Stimulated activated CD4-positive, alpha-beta T cell treated with anti-CD3 and anti-CD28 coated beads, Interleukin-4, amount 100 ng/mL, for 48 hours (primary cell): ENCODE data around the gene PCBP3.
"Not testable (repeated sequence)": the region's sequence is repeated elsewhere in the genome, so short reads cannot be mapped to it uniquely, and the experiment has no call there.

Experiments used
- DNase-seq, 2 donors: peaks; one replicate each; pipeline ENCODE4 v3.0.0-alpha.2; 2020; ENCODE audit warnings: low read depth in 2 of 2

PCBP3 gene

DNA sequence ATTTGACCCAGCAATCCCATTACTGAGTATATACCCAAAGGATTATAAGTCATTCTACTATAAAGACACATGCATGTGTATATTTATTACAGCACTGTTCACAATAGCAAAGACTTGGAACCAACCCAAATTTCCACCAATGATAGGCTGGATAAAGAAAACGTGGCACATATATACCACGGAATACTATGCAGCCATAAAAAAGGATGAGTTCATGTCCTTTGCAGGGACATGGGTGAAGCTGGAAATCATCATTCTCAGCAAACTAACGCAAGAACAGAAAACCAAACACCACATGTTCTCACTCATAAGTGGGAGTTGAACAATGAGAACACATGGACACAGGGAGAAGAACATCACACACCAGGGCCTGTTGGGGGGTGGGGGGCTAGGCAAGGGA is 165.1 kb downstream of the PCBP3 start:
- DNase-seq, result not testable (repeated sequence)

DNA sequence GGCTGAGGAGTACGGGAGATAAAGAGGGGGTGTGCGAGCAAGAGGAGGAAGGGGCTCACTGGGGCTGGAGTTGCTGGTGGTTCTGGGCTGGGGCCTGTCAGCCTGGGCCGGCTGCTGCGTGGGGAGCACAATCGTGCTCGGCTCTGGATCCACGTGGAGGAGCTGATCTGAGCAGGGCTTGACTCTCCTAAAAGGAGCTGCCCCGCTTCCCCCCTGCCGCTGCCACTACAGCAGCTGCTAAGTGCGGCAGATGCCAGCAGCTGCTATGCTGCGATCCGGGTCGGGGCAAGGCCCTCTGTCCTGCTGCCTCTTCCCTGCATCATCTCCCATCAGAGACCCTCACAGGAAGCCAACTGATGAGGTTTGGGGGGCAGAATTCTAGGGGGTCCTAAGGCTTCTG is 165.9 kb downstream of the PCBP3 start:
- no peak for DNase-seq

DNA sequence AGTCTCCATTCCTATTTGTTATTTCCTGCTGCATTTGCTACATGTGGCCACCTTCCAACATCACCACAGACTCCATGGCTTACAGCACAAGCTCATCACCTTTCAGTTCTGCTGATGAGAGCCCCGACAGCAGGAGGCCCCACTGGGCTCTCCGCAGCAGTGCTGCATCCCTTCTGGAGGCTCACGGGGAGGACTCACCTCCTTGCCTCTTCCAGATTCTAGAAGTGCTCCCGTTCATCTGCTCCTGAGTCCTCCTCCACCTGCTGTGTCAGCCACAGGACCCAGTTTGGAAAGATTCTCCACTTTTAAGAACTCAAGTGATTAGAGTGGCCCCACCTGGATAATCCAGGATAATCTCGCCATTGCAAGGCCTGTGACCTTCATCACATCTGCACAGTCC is 167.6 kb downstream of the PCBP3 start:
- DNase-seq, result no peak

DNA sequence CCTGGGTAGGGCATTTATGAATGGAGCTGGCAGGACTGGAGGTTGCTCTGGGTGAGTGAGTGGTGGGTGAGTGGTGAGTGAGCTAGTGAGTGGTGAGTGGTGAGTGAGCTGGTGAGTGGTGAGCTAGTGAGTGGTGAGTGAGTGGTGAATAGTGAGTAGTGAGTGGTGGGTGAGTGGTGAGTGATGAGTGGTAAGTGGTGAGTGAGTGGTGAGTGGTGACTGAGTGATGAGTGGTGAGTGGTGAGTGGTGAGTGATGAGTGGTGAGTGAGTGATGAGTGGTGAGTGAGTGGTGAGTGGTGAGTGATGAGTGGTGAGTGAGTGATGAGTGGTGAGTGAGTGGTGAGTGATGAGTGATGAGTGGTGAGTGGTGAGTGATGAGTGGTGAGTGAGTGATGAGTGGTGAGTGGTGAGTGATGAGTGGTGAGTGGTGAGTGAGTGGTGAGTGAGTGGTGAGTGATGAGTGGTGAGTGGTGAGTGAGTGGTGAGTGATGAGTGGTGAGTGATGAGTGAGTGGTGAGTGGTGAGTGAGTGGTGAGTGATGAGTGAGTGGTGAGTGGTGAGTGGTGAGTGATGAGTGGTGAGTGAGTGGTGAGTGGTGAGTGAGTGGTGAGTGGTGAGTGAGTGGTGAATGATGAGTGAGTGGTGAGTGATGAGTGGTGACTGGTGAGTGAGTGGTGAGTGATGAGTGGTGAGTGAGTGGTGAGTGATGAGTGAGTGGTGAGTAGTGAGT is 170.8 kb downstream of the PCBP3 start:
- not testable (repeated sequence) for DNase-seq

DNA sequence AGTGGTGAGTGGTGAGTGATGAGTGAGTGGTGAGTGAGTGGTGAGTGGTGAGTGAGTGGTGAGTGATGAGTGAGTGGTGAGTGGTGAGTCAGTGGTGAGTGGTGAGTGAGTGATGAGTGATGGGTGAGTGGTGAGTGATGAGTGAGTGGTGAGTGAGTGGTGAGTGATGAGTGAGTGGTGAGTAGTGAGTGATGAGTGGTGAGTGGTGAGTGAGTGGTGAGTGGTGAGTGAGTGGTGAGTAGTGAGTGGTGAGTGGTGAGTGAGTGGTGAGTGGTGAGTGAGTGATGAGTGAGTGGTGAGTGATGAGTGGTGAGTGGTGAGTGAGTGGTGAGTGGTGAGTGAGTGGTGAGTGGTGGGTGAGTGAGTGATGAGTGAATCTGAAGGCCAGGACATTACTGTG is 172.3 kb downstream of the PCBP3 start:
- DNase-seq, result not testable (repeated sequence)

DNA sequence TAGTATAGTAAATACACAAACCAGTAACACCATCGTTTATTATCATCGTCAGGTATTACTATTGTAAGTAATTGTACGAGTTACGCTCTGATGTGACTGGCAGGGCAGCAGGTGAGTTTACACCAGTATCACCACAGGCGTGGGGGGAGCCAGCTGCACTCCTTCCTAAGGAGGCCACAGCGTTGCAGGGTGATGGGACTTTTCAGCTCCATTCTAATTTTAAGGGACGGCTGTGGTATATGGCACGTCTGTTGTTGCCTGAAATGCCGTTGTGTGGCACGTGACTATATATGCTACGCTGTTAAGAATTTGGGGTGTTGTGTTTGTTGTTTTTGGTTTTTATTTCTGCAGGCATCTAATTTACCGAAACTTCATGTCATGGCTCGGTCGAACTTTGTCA is 173.3 kb downstream of the PCBP3 start:
- DNase-seq, result no peak

DNA sequence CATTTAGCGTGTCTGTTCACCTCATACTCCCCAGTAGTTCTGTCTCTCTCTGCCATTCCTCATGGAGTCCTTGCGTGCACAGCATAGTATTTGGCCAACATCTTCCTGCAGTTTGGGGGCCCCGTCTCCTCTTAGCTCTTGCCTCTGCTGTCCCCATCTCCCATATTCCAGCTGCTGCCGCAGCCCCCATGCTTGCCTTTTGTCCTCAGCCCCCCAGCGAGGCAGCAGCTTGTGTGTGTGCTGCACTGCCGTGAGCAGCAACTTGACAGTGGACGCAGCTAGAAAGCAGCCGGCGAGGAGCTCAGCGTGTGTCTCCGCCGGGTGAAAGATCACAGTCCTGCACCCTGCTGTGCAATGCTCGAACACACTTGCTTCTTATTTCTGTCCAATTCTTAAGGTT is 173.8 kb downstream of the PCBP3 start:
- DNase-seq, result no peak

DNA sequence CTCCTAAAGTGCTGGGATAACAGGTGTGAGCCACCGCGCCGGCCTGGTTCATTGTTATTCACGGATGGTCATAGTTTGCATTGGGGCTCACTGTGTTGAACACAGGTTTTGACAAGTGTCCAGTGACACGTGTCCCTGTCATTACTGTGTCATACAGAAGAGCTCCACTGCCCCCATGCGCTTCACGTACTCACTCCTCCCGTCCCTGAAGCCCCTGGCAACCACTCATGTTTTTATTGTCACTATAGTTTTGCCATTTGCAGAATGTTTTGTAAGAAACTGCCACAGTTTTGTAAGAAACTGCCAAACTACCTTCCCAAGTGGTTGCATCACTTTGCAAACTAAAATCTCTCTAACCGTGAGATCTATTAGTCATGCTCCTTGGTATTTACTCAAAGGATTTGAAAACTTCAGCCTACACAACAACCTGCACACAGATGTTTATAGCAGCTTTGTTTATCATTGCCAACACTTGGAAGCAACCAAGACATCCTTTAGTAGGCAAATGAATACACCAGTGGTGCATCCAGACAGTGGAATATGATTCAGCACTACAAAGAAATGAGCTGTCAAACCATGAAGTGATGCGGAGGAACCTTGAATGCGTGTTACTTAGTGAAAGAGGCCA is 174.9 kb downstream of the PCBP3 start:
- DNase-seq, result no peak

DNA sequence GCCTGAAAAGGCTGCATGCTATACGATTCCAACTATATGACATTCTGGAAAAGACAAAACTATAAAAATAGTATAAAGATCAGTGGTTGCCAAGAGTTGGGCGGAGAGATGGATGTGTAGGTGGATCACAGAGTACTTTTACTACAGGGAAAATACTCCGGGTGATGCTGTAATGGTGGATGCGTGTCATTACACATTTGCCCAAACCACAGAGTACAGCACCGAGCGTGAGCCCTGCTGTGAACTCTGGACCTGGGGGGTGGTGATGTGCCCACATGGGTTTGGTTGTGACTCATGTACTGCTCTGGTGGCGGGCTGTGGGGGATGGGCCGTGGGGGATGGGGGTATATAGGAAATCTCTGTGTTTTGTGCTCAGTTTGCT is 175.4 kb downstream of the PCBP3 start:
- peak; percentile 76 to 82 for DNase-seq

DNA sequence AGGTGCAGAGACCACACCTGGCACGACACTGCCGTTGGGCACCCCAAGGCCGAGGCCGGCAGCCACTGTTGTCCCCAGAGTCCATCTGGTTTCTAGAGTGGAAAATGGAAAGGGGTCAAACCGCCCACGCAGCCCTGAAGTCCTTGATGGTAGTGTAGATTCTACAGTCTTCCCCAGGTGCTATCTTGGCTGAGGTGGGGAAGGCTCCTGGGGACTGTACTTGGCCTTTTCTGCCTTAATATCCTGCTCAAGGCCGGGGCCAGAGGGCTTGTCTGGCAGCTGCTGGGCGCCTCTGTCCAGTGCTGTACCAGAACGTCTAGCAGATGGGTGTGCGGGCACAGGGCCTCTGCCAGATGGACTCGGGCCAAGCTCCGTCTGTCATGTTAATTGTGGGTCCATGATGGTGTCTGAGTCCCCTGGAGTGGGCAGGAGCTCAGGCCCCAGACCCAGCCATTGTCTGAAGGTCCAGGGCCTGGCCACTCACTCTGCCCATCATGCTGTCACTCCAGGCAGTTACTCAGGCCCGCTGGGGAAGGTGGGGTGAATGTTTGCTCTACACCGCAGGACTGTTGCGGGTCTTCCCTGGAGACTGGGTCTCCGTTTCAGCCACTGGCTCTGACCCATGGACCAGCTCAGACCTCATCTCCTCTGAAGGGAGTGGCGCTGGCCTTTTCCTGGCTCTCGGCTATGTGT is 176.1 kb downstream of the PCBP3 start:
- DNase-seq, result no peak

DNA sequence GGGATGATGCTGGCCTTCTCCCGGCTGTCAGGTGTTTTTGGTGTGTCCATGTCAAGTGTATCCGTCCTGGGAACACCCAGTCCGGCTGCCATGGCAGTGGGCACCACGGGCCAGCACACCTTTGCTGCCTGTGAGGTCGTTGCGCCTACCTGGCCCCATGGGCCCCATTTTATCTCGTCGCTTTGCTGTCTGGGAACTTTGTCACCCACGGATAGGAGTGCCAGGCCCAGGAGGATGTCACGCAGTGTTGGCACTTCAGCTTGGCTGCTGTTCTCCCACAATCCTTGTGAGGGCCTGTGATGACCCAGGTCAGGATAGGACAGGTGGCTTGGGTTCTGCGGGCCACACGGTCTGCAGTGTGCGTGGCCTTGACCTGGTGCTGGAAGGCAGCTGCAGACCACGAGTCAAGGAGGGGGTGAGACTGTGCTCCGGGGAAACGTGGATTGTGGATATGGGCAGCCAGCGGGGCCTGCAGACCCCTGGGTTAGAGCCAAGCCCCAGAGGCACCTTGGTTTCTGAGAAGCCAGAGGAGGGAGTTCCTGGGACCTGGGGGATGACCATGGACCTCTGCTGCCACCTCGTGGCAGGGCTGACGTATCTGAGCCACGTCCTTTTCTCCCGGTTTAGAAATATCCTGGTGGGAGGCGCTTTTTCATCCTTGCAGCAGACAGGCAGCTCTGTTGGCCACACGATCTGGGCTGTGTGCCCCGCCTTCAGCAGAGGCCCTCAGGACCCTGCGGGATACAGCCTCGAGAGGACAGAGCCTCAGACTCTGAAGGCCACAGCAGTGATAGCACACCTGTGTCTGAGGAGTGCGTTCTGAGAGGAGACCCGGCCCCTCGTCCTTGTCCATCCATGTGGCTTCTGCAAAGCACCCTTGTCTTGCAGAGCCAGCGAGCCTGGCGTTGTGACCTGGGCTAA is 176.9 kb downstream of the PCBP3 start:
- peak; percentile 76 to 81 for DNase-seq

DNA sequence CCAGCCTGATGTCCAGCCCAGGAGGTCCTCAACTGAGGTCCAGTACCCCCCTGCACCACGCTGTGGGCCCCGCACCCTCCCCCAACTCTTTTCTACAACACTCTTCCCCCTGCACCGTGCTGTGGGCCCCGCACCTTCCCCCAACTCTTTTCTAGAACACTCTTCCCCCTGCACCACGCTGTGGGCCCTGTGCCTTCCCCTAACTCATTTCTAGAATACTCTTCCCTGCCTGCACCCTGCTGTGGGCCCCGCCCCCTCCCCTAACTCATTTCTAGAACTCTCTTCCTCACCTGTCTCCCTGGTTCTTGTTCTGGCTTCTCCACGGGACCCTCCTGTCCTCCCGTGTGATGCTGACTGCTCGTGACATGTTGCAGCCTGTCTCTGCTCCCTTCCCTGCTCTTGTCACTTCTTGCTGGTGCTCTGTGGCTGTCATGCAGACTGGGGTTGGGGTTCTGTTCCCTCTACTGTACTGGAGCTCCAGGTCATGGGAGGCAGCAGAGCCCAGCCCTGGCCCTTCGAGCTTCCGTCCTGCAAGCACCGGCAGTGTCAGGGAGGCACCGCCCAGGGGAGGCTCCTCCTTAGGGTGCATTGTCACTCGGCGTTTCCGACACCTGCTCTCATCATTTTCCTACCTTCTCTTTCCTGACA is 177.9 kb downstream of the PCBP3 start:
- DNase-seq, result no peak

DNA sequence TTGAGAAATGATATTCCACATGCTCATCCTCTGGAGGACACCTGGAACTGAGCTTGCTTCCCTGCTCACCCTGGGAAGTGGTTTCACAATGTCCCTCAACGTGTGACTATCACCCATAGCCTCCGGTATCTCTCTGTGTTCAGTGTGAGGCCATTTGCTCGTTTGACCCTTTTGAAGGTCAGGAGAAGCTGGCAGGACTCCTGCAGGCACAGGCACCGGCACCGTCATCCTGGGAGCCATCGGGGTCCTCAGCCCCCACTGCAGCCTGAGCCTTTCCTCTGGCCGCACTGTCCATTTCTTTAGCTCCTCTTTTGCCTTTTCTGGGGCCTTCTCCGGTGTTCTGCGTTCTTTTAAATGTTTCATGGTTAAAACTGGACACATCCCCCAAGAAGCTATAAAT is 178.5 kb downstream of the PCBP3 start:
- DNase-seq, result no peak

DNA sequence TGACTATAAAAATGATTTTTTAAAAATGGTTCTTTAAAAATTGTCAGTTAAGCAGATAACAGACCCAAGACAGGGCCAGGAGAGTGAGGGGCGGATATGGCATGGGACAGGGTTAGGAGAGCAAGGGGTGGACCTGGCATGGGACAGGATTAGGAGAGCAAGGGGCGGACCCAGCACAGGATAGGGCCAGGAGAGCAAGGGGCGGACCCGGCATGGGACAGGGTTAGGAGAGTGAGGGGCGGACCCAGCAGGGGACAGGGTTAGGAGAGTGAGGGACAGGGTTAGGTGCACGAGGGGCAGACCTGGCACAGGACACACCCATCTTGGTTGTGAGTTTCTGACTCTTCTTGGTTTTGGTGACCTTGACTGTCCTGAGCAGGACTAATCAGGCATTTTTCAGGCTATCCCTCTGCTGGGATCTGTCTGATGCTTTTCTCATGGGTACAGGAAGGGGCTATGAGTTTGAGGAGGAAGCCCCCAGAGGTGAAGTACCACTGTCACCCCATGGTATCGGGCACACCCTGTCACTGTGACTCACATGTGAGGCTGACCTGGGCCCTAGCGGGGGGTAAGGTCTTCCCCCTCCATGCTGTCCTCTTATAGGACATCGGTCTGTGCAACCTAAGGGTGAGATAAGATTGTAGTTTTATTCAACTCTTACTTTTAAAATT is 179.0 kb downstream of the PCBP3 start:
- no peak for DNase-seq

DNA sequence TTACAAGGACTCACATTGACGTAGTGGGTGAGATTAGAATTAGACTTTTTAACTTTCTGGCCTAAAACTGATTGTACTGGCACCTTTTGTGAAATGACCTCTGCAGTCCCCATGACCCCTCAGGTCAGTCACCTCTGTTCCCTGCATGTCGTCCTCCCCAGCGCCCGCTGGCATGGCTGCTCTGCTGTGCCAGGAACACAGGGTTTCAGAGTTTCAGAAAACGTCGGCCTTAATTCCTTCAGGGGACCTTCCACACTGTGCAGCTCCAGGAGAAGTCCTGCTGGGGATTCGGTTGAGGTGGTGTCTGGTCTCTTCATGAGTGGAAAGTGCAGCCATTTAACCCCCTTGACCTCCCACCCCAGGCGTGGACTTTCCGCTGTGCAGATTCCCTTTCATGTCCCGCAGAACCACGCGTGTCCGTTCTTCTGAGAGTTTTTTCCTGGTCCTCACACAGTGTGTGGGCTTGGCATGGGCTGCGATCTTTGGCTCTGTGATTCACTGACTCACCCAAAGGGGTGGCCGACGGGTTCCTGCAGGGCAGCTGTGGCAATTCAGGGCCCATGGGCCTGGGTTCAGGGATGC is 179.7 kb downstream of the PCBP3 start:
- no peak for DNase-seq

DNA sequence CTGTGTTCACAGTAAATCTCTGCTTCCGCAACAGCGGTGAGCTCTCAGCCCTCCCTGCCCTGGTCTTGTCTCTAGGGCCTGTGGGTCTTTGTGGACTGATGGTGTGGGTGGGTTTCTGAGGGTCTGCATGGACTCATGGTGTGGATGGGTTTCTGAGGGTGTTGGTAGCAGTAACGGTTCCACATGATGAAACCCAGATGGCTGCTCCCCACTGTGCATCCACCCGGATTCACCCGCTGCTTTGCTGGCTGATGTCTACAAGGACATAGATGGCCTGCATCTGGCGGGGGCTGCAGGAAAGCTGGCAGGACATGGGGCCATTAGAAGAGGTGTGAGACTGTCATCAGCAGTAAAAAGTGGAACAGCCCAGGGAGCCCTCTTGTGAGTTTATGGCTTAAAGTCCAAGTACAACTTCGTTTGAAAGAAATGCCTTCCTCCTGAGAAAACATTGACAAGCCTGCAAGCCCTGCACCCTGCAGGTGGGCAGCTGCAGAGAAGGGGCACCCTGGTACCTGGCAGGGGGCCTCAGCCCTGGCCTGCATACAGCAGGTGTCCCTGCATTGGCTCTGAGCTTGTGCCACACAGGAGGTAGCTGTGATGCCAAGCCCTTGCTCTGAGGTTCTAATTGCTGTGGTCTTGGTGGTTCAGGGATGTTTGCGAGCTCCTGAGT is 181.2 kb downstream of the PCBP3 start:
- DNase-seq, result no peak

DNA sequence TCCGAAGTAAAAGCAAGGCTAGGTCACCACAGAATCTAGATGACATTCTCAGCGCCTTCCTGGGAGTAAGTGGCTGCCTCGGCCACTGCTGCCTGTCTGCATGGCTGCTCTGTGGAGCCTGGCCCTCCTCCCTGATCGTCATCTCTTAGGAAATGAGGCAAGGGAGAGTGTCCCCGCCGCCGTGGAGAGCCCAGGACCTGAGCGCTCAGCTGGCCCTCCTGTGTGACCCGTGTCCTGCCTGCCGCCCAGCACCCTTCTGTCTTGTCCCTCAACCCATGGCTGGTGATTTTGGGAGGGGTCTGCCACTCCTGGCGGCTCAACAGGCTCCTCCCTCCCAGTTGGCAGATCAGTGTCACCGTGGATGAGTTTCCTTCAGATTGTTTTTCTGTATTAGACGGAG is 181.7 kb downstream of the PCBP3 start:
- DNase-seq, result no peak

DNA sequence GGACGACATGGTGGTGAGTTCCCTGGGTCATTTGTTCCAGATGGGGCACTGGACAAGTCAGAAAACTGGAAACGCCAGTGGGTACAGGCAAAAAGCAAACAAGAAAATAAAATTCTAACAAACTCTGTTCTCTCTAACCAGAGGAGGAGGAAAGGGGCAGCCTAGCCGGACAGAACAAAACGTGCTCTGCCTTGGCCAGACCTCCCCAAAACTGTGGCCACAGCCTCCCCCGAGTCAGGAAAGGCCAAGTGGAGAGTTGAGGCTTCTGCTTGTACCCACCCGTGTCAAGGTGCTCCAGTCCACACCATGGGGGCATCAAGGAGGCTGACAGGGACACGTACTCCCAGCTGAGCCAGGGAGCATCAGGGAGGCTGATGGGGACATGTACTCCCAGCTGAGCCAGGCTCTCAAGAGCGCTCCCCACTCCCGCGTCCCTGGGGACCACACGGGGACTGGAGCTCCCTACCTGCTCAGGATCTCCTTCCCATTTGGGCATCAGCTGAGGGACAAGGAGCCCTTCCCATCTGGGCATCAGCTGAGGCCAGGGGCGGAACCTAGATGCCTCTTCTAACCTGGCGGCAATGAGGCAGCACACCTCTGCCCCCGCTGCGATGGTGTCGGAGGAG is 183.3 kb downstream of the PCBP3 start:
- no peak for DNase-seq

DNA sequence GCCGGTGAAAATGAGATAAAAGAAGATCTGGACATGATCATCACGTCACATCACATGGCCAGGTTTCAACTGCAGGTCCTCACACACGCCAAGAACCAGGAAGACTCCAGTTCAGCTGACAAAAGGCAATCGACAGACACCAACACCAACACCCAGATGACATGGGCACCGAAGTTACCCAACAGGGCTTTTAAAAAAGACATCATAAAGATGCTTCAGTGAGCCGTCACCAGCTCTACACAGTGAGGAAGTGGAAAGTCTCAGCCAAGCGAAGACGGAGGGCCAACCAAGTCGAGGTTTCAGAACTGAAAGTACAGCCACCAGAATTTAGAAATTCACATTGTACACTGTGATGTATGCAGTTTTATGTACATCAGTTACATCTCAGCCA is 183.8 kb downstream of the PCBP3 start:
- no peak for DNase-seq
